Naive B cell (primary cell): ENCODE measurements around the gene PUDP. TPM values are rescaled to one million over a fixed set of nuclear protein-coding genes. Genes with fewer than 3 reads are reported as not detected.
"Not testable (repeated sequence)": the region's sequence is repeated elsewhere in the genome, so short reads cannot be mapped to it uniquely, and the experiment has no call there.

ENCODE experiments used
- ATAC-seq, 2 donors: fragments of 150-1000 bp; cut with Tn5 transposase; 2 replicates each; pipeline ENCODE4 v1.10.0; 2021; ENCODE audit warnings: low read depth in 2 of 2, mild to moderate bottlenecking in 2 of 2, moderate library complexity in 2 of 2
- DNase-seq: peaks from one replicate; pipeline ENCODE4 v3.0.0; 2022
- H3K27ac Mint-ChIP-seq, 6 donors: one replicate each; pipeline ENCODE4 v1.8.0; 2020 to 2022; ENCODE audit warnings: mild to moderate bottlenecking in 6 of 6, mixed read lengths in 6 of 6, moderate library complexity in 5 of 6, inconsistent platforms in 2 of 6
- H3K27me3 Mint-ChIP-seq, 3 donors: one replicate each; pipeline ENCODE4 v1.8.0; 2021 to 2022; ENCODE audit warnings: mixed read lengths in 3 of 3, mild to moderate bottlenecking in 1 of 3
- H3K36me3 Mint-ChIP-seq, 2 donors: one replicate each; pipeline ENCODE4 v1.8.0; 2020 to 2022; ENCODE audit warnings: mixed read lengths in 2 of 2, inconsistent platforms in 1 of 2, mild to moderate bottlenecking in 1 of 2
- H3K4me1 Mint-ChIP-seq, 3 donors: one replicate each; pipeline ENCODE4 v1.8.0; 2020 to 2022; ENCODE audit warnings: mixed read lengths in 3 of 3, inconsistent platforms in 1 of 3, mild to moderate bottlenecking in 1 of 3, moderate library complexity in 1 of 3
- H3K4me3 Mint-ChIP-seq, 8 donors: one replicate each; pipeline ENCODE4 v1.8.0; 2020 to 2022; ENCODE audit warnings: mild to moderate bottlenecking in 8 of 8, mixed read lengths in 8 of 8, moderate library complexity in 8 of 8, inconsistent platforms in 2 of 8
- H3K9me3 Mint-ChIP-seq, 7 donors: one replicate each; pipeline ENCODE4 v1.8.0; 2020 to 2022; ENCODE audit warnings: mixed read lengths in 7 of 7, mild to moderate bottlenecking in 5 of 7, inconsistent platforms in 2 of 7, moderate library complexity in 1 of 7
- polyA plus RNA-seq, 6 donors: library from polyadenylated mRNA; unstranded; fragments of 300-500 nt; fragmentation: Illumina TruSeq; gene quantifications; one replicate each; pipeline ENCODE4 v1.2.3, GENCODE V29; 2021; ENCODE audit warnings: low read depth in 6 of 6

PUDP gene
- polyA plus RNA-seq, 6 donors from 2014 or later: 4.1 to 17.4 (median 12.4) TPM

DNA sequence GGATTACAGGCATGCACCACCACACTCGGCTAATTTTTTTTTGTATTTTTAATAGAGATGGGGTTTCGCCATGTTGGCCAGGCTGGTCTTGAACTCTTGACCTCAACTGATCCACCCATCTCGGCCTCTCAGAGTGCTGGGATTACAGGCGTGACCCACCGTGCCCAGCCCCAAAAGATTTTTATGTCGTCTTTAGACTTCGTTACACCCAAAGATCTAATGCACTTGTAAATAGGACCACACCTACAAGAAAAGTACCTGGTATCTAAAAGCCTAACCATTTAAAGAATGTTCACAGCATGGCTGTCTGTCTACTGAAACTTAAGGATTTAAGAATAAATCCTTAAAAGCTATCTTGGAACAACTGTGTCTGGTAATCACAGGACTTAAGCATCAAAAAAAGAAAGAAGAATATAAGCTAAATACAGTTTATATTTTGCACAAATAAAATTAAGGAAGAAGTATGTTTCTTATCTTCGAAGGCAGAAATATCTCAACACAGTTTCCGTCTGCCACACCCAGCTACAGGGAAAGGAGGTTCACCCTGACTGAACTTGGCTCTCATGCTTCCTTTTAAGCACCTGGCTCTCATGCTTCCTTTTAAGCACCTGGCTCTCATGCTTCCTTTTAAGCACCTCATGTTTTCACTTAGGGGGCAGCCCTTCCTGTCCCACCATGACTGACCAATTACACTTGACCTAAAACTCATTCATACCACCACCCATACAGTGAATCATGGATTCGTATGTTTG is 92.4 kb downstream of the PUDP start:
- Mint-ChIP-seq H3K4me1 (peaks cover 42 to 83% (median 55%) of the 10 kb centered on the region in 3 donors), H3K4me3 (peak overlapping the region; percentile 16 to 89 (median 68)), H3K27ac (peak overlapping the region; percentile 77 to 96 (median 90)), H3K9me3 (no peaks in the 10 kb centered on the region), H3K36me3 (peaks cover 7 to 27% of the 10 kb centered on the region in 2 donors), H3K27me3 (no peaks in the 10 kb centered on the region)
- ATAC-seq: peak; percentile 41 to 55
- peak; percentile 36 for DNase-seq

DNA sequence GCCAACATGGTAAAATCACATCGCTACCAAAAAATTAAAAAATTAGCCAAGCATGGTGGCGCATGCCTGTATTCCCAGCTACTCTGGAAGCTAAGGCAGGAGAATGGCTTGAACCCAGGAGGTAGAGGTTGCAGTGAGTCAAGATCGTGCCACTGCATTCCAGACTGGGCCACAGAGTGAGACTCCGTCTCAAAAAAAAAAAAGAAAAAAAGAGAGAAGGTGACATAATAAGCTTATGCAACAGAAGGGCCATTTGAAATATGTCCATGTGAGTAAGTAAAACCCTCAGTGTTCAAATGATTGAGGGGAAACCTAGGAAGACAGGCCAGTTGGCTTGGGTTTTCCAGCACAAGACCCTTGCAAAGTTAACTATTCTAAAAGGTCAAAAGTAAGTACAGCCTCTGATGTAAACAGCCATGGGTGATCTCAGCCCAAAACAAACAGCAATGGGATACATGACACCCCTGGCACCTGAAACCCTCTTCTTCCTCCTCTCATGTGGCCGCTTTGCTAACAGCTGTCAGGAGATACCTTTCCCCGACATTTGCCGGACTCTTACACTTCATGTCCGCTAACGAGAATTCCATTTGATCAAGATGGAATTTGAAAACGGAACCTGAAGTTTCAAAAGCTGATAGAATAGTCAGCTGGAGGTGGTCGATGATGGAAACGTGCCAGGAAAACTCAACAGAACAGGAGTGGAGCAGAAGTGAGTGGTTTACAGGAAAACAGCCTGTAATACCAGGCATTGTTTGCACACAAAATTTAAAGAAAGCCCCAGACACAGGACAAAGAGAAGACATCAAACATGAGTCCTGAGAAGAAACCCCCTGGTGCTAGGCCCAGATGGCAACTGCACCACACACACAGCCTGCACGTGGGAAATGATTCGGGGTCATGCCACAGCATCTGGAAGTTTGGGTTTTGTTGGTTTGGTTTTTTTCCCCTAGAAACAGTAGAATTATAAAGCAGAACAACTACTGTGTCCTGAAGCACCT is 93.4 kb downstream of the PUDP start:
- peak overlapping the region in 5 of 6 donors; percentile 54 to 94 (median 77) for H3K27ac Mint-ChIP-seq
- H3K36me3 Mint-ChIP-seq: peaks cover 17 to 34% of the 10 kb centered on the region in 2 donors

DNA sequence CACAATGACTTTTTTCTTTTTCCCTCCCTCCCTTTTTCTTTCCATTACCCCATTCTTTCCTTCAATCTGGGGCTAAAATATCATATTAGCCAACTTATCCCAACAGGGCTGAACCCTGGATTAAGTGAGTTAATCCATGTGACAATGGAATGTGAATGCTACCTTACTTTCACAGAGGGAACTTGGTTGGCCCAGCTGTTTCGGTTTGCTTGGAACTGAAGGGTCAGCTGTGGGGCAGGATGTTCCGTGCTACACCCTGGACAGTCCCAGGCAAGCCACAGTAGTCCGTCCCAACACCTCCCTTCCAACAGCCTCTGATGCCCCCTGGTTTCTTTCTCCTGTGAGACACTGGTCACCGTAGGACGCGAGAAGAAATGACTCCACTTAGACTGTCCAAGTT is 95.4 kb downstream of the PUDP start:
- H3K4me1 Mint-ChIP-seq: peaks cover 22 to 58% (median 36%) of the 10 kb centered on the region in 3 donors
- peak overlapping the region in 2 of 8 donors; percentile 12 to 39 for H3K4me3 Mint-ChIP-seq
- H3K9me3 Mint-ChIP-seq: no peaks in the 10 kb centered on the region
- H3K36me3 Mint-ChIP-seq: peaks cover 27 to 38% of the 10 kb centered on the region in 2 donors
- peak overlapping the region in 2 of 6 donors; percentile 36 to 66 for H3K27ac Mint-ChIP-seq
- ATAC-seq (no peak), DNase-seq (no peak)
- no peaks in the 10 kb centered on the region for H3K27me3 Mint-ChIP-seq

More for the DNA sequence above, 93.4 kb downstream of the PUDP start:
- Mint-ChIP-seq H3K4me1 (peaks cover 39 to 78% (median 51%) of the 10 kb centered on the region in 3 donors), H3K27me3 (no peaks in the 10 kb centered on the region), H3K4me3 (peak overlapping the region in 7 of 8 donors; percentile 9 to 89 (median 70)), H3K9me3 (no peaks in the 10 kb centered on the region)
- ATAC-seq: no peak
- no peak for DNase-seq

DNA sequence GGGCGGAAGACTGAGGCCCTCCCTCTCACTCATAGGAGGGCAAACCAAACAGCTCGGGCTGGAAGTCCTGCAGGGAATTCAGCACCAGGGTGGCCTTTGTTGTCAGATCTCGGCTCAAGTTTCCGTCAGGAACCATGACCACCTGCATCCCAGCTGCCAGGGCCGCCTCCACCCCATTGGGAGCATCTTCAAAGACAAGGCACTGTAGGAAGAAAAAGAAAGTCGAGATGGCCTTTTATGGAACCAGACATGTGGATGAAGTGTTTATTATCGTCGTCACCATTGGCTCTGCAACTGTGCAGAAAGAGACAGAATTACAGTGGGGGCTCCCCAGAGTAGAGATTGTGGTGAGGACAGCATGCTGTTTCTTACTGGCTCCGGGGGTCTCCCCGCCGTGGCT is 97.7 kb downstream of the PUDP start:
- Mint-ChIP-seq H3K27ac (no peak overlapping the region), H3K27me3 (no peaks in the 10 kb centered on the region), H3K4me1 (peaks cover 4 to 39% (median 19%) of the 10 kb centered on the region in 3 donors), H3K9me3 (no peaks in the 10 kb centered on the region), H3K36me3 (peaks cover 22 to 28% of the 10 kb centered on the region in 2 donors), H3K4me3 (no peak overlapping the region)
- no peak for ATAC-seq
- no peak for DNase-seq

DNA sequence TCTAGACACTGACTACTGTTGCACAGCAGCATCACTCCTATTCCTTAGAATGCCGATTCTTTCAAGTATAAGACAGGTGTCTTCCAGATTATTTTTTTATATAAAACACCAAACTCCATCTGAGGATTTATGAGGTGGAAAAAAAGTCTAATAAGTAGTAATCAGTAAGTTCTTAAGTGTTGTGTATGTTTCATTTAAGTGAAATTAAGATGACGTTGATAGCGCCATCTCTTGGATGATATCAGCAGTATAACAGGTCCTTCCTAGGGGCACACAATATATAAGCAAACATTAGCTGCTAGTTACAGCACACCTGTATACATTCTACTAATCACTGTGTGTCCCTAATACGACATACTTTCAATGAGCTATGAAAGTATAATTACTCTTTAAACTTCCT is 100.0 kb downstream of the PUDP start:
- ATAC-seq (no peak), DNase-seq (no peak)
- no peaks in the 10 kb centered on the region for H3K27me3 Mint-ChIP-seq
- peaks cover 28 to 33% of the 10 kb centered on the region in 2 donors for H3K36me3 Mint-ChIP-seq
- no peaks in the 10 kb centered on the region for H3K9me3 Mint-ChIP-seq
- H3K4me1 Mint-ChIP-seq: peaks cover 9 to 27% (median 10%) of the 10 kb centered on the region in 3 donors
- peak overlapping the region in 1 of 6 donors; percentile 30 for H3K27ac Mint-ChIP-seq
- H3K4me3 Mint-ChIP-seq: no peak overlapping the region

DNA sequence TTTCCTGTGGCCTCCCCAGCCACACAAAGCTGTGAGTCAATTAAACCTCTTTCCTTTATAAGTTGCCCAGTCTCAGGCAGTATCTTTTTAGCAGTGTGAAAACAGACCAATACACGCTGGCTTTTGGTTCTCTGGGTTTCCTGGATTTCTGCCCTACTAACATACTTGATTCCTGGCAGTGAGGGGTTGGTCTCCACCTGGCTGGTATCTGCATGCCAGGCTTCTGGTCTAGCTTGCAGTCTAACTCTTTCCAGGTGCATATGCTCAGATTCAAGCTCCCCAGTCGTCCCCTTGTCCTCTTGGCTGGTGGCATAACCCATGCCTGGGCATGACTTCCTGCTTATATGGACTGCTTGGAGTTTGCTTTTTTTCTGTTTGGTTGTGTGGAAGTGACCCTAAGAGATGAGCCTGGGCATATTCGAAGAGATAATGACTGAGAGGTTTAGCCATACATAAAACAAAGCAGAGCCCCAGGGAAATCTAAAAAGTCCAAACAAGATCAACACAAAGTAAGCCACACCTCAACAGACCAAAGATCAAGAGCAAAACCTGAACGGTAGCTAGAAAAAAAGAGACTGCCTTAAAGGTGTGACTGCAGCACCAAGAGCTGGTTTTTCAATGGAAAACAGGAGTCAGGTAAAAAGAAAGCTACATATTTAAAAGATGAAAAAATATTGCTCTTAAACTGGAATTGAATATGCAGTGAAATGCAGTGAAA is 102.6 kb downstream of the PUDP start:
- no peak for ATAC-seq
- Mint-ChIP-seq H3K36me3 (peaks cover 48% of the 10 kb centered on the region in 2 donors), H3K4me3 (no peak overlapping the region), H3K27ac (peak overlapping the region in 4 of 6 donors; percentile 21 to 88 (median 64)), H3K9me3 (peaks cover 0 to 3% (median 0%) of the 10 kb centered on the region in 7 donors), H3K27me3 (no peaks in the 10 kb centered on the region), H3K4me1 (peaks cover 22 to 31% (median 24%) of the 10 kb centered on the region in 3 donors)
- DNase-seq: no peak

DNA sequence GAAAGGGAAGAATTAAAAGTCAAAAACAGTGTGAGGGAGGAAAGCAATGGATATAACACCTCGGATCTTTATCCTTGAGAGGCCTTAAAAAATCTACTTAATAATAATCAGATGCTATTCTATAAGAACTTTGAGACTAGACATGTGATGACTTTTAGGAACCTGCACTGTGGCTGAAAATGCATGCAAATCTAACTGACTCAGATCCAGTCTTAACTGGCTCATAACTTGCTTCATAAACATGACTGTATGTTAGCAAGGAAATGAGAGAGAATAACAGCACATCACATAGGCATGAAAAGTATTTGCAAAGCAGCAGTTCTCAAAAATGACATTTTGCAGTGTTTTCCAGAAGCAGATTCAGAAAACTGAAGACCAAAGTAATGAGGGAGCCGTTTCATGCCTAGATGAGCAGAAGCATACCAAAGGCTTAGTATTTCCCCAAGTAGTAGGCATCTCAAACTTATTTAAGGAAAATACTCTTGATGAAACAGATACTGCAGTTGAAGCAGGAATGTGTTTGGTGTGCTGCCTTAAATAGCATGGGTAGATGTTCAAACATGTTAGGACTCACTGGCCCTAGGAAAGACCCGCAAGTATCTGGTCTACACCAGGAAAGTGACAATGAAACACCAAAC is 104.0 kb downstream of the PUDP start:
- DNase-seq, H3K4me3 Mint-ChIP-seq, ATAC-seq, H3K9me3 Mint-ChIP-seq, H3K27me3 Mint-ChIP-seq: not testable (repeated sequence)
- H3K4me1 Mint-ChIP-seq: peaks cover 22 to 31% (median 22%) of the 10 kb centered on the region in 3 donors
- H3K36me3 Mint-ChIP-seq: peaks cover 33 to 36% of the 10 kb centered on the region in 2 donors
- H3K27ac Mint-ChIP-seq: peak overlapping the region in 3 of 6 donors; percentile 28 to 57 (median 40)

DNA sequence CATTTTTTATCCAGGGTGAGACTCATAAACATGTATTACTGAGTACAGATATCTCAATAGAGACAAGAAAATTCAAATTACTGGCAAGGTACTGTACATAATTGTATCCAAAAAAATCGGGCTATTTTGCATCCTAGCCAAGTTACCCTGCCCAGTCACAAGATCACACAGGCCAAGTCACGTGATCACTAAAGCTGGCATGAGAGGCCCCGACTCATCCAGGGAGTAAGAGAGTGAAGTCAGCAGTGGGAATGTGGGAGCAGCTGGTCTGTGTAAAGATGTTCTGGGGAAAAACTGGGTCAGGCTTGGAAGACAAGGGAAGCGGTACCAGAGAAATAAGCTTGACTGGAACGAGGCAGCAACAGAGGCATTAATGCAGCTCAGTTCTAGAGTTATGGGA is 119.7 kb downstream of the PUDP start:
- Mint-ChIP-seq H3K4me3 (no peak overlapping the region), H3K36me3 (peaks cover 0 to 3% of the 10 kb centered on the region in 2 donors), H3K27me3 (no peaks in the 10 kb centered on the region), H3K4me1 (peaks cover 0 to 4% (median 3%) of the 10 kb centered on the region in 3 donors), H3K9me3 (no peaks in the 10 kb centered on the region), H3K27ac (peak overlapping the region in 1 of 6 donors; percentile 71)
- no peak for ATAC-seq
- no peak for DNase-seq

DNA sequence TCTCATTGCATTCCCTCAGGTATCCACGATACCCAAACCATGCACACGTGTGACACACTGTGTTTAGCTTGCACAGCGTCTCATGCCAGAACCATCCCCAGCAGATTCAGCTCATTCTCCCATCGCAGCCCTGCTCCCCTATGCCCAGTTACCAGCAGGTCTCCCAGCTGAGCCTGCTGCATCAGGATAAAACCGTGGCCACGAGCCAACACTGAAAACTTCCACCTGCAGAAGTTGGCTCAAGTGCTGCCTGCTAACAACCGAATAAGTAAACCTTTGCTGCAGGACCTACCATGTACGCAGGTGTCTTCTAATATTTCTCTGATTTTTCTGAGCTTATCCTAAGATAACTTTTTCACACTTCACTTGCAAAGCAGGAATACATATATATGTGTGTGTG is 120.9 kb downstream of the PUDP start:
- no peak for DNase-seq
- no peak overlapping the region for H3K27ac Mint-ChIP-seq
- peaks cover 0 to 4% (median 3%) of the 10 kb centered on the region in 3 donors for H3K4me1 Mint-ChIP-seq
- no peak for ATAC-seq
- H3K9me3 Mint-ChIP-seq: no peaks in the 10 kb centered on the region
- H3K36me3 Mint-ChIP-seq: peaks cover 0 to 3% of the 10 kb centered on the region in 2 donors
- H3K4me3 Mint-ChIP-seq: no peak overlapping the region
- H3K27me3 Mint-ChIP-seq: no peaks in the 10 kb centered on the region

DNA sequence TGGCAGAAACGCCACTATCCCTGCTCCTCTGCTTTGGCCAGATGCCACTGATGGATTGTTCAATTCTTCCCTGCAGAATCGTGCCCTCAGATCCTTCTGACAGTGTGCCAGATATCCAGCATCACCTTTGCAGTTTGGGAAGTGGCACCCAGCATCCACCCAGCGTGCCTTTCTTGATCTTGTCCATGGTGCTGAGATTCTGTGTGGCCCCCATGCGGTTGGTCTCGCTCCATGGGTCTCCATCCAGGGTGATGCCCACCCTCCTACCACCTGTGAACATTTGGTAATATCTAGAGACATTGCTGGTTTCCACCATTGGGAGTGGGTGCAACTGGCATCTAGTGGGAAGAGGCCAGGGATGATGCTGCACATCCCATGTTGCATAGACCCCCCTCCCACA is 121.6 kb downstream of the PUDP start:
- H3K4me1 Mint-ChIP-seq, DNase-seq, H3K9me3 Mint-ChIP-seq, H3K27me3 Mint-ChIP-seq, ATAC-seq, H3K4me3 Mint-ChIP-seq, H3K36me3 Mint-ChIP-seq: not testable (repeated sequence)
- H3K27ac Mint-ChIP-seq: peak overlapping the region in 1 of 6 donors; percentile 89

DNA sequence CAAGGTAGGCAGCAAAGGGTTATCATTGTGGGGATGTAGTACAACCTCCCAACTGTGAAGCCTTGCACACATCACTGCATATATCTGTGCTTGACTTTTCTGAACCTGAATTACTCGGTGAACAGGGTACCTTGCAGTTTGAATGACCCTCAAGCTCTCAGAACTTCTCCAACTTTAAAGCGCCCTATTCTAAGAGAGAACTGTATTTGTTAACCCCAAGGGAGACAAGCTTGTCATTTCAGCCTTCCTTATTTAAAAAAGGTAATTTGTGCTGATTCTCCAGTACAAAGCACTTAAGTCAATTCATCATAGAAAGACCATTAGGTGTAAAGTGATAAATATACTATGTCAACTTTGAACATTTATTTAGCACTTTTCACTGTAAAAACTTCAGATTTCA is 122.5 kb downstream of the PUDP start:
- DNase-seq: no peak
- Mint-ChIP-seq H3K27ac (no peak overlapping the region), H3K9me3 (no peaks in the 10 kb centered on the region), H3K36me3 (peaks cover 0 to 3% of the 10 kb centered on the region in 2 donors), H3K4me3 (no peak overlapping the region), H3K27me3 (no peaks in the 10 kb centered on the region), H3K4me1 (peaks cover 0 to 4% (median 3%) of the 10 kb centered on the region in 3 donors)
- no peak for ATAC-seq

DNA sequence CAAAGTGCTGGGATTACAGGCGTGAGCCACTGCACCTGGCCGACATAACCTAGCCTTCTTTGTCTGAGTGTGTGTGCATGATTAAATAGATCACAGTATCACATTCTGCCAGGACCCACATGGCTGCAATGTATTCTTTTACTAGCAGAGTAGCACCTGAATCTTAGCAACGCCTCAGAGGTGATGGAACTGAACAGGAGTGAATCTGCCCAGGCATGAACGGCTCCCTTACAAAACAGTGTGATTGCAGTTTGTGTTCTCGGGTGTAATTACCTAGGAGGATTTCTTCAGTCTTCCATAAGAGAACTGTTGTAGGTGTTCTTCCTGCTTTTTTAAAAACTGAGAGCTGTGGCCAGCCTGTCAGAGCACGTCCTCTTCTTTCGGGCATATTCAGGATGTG is 123.1 kb downstream of the PUDP start:
- Mint-ChIP-seq H3K27ac (peak overlapping the region in 1 of 6 donors; percentile 44), H3K9me3 (no peaks in the 10 kb centered on the region), H3K27me3 (no peaks in the 10 kb centered on the region), H3K4me1 (peaks cover 0 to 4% (median 3%) of the 10 kb centered on the region in 3 donors), H3K36me3 (peaks cover 0 to 3% of the 10 kb centered on the region in 2 donors), H3K4me3 (no peak overlapping the region)
- DNase-seq: no peak
- ATAC-seq: no peak
